Effector memory CD4-positive, alpha-beta T cell (primary cell): Measurements from ENCODE around the gene ZNF214.
"Not testable (repeated sequence)": the region's sequence is repeated elsewhere in the genome, so short reads cannot be mapped to it uniquely, and the experiment has no call there.

Source experiments
- DNase-seq, 3 donors: peaks; one replicate each; pipeline ENCODE4 v3.0.0-alpha.2; 2020
- H3K27ac ChIP-seq: 2 replicates; pipeline ENCODE4 v1.7.0; 2013; ENCODE audit warnings: mild to moderate bottlenecking, low read length, moderate library complexity; ENCODE audit not compliant: insufficient read depth, poor library complexity, severe bottlenecking
- H3K27me3 ChIP-seq: replicated peaks from 2 replicates; pipeline ENCODE4 v1.7.0; 2013; ENCODE audit warnings: mild to moderate bottlenecking, low read length; ENCODE audit not compliant: insufficient read depth, control insufficient read depth, poor library complexity, severe bottlenecking
- H3K36me3 ChIP-seq: 2 replicates; pipeline ENCODE4 v1.7.0; 2013; ENCODE audit warnings: mild to moderate bottlenecking, low read length, moderate library complexity; ENCODE audit not compliant: control insufficient read depth, insufficient read depth
- H3K4me1 ChIP-seq: 2 replicates; pipeline ENCODE4 v1.7.0; 2013; ENCODE audit warnings: low read length, mild to moderate bottlenecking; ENCODE audit not compliant: control insufficient read depth, insufficient read depth, poor library complexity, severe bottlenecking
- H3K4me3 ChIP-seq: 2 replicates; pipeline ENCODE4 v1.7.0; 2013; ENCODE audit warnings: low read length, low read depth, mild to moderate bottlenecking; ENCODE audit not compliant: insufficient read depth, poor library complexity, severe bottlenecking
- H3K9me3 ChIP-seq: 2 replicates; pipeline ENCODE4 v1.7.0; 2013; ENCODE audit warnings: mild to moderate bottlenecking, low read length, moderate library complexity; ENCODE audit not compliant: control insufficient read depth

Gene ZNF214

DNA sequence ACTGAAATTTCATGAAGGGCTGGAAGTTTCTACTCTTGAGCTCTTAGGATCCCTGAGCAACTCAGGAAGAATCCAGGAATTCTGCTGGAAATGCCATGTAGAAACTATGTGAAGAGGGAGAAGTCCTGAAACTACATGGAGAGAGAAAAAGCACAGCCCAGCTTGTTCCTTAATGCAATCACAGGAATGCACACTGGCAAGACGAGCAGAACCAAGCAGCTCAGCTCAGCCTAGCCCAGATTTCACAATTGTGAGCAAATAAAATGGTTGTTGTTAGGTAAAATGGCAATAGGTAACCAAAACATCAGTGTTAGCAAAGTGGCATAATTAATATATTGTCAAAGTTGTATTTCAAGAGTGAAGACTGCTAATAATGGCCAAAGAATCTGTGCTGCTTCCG lies 28.1 kb downstream of the ZNF214 start:
- Histone ChIP-seq H3K36me3 (no peaks in the 10 kb centered on the region), H3K4me1 (no peaks in the 10 kb centered on the region), H3K4me3 (no peak overlapping the region), H3K9me3 (no peaks in the 10 kb centered on the region), H3K27me3 (no peaks in the 10 kb centered on the region), H3K27ac (no peak overlapping the region)
- no peak for DNase-seq

DNA sequence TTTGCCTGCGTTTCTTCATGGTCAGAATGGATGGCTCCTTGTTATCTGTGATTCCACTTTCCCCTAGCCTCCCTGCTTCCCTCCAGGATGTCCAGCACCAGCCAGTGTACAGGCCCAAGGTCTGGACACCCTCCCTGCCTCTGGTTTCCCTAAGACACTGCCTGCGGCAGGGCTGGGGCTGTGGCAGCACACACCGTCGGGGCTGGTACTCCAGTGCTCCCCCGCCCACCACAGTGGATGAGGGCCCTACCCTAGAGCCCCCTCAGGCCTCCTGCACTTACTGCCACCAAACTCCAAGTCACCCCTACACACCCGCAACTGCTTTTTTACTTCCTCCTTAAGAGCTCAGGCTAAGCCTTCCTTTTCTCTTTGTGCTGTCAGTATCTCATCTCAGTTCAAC lies 28.9 kb downstream of the ZNF214 start:
- Histone ChIP-seq H3K4me1 (no peaks in the 10 kb centered on the region), H3K4me3 (no peak overlapping the region), H3K27ac (no peak overlapping the region), H3K36me3 (no peaks in the 10 kb centered on the region), H3K9me3 (no peaks in the 10 kb centered on the region), H3K27me3 (no peaks in the 10 kb centered on the region)
- DNase-seq = no peak

DNA sequence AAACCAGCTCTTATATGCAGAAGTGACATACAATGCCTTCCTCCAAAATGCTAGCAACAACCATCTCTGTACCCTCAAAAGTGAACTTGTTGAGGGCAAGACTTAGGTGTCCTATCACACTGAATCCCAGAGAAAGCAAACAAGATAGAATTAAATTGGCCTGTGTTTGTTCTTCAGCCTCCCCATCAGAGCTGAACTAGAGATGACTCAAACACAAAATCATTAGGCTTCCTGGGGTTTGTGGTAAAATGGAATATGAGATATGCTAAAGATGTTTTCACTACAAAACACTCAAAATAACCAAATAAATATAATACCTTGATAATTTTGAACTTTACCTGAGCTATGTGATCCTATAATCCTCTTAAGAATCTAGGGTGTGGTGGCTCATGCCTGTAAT lies 31.6 kb downstream of the ZNF214 start:
- no peak overlapping the region for H3K4me3 ChIP-seq
- DNase-seq = no peak

DNA sequence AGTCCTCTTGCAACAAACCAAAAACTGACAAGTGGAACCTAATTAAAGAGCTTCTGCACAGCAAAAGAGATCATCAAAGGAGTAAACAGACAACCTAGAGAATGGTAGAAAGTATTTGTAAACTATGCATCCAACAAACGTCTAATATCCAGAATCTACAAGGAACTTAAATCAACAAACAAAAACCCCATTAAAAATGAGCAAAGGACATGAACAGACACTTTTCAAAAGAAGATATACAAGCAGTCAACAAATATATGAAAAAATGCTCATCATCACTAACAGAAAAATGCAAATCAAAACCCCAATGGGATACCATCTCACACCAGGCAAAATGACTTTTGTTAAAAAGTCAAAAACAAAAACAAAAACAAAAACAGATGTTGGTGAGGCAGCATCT lies 33.7 kb downstream of the ZNF214 start:
- Histone ChIP-seq H3K4me3 (no peak overlapping the region), H3K36me3 (no peaks in the 10 kb centered on the region), H3K9me3 (no peaks in the 10 kb centered on the region), H3K27ac (no peak overlapping the region), H3K4me1 (no peaks in the 10 kb centered on the region), H3K27me3 (no peaks in the 10 kb centered on the region)
- DNase-seq = no peak

More for the DNA sequence above, 31.6 kb downstream of the ZNF214 start:
- Histone ChIP-seq H3K27me3 (no peaks in the 10 kb centered on the region), H3K4me1 (no peaks in the 10 kb centered on the region), H3K9me3 (no peaks in the 10 kb centered on the region), H3K36me3 (no peaks in the 10 kb centered on the region), H3K27ac (no peak overlapping the region)

DNA sequence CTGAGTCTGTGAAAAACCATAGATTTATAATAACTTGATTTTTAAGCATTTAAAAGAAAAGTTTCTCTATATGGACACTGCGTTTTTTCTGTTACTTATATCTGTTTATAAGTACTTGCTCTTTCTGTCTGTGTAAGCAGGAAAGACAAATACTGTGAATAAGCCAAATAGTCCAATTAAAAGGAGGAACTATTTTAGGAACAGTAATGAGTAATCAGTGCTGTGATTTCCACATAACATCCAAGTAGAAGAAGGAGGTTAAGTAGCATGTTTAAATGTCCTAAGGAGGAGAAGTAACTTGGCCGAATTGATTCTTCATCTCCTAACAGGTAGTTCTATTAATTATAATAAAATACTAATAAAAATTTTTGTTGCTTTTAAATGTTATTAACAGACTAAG lies 40.8 kb downstream of the ZNF214 start:
- no peak for DNase-seq
- Histone ChIP-seq H3K36me3 (no peaks in the 10 kb centered on the region), H3K9me3 (no peaks in the 10 kb centered on the region), H3K4me1 (no peaks in the 10 kb centered on the region), H3K4me3 (no peak overlapping the region), H3K27ac (no peak overlapping the region), H3K27me3 (no peaks in the 10 kb centered on the region)

DNA sequence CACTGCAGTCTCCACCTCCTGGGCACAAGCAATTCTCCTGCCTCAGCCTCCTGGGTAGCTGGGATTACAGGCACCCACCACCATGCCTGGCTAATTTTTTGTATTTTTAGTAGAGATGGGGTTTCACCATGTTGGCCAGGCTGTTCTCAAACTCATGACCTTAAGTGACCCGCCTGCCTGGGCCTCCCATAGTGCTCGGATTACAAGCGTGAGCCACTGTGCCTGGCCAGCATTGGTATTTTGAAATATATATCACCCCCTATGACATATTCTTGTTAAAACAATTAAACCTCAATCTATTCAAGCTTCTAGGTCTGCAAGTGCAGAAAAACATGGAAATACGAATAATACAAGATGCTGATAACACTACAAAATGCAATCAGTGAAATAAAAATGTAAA lies 50.3 kb downstream of the ZNF214 start:
- not testable (repeated sequence) for H3K4me3 ChIP-seq

DNA sequence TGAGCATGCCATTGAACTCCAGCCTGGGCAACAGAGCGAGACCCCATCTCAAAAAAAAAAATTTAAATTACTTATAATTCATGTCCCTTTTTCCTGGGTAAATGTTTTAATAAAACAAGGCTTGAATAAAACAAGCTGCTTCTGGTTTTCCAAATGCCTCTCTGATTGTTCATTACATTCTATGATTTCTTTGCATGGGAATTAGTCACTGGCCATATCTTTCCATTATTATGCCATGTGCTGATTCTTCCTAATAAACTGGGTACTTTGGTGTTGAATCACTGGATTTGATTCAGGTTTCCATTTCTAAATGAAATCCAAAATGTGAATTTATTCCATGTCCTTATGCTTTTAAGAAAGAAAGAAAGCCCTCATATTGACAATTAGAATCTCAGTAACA lies 51.3 kb downstream of the ZNF214 start:
- no peak for DNase-seq
- Histone ChIP-seq H3K4me3 (no peak overlapping the region), H3K9me3 (no peaks in the 10 kb centered on the region), H3K4me1 (no peaks in the 10 kb centered on the region), H3K27ac (no peak overlapping the region), H3K27me3 (no peaks in the 10 kb centered on the region), H3K36me3 (no peaks in the 10 kb centered on the region)

More for the DNA sequence above, 50.3 kb downstream of the ZNF214 start:
- not testable (repeated sequence) for H3K27me3 ChIP-seq, H3K27ac ChIP-seq, H3K36me3 ChIP-seq, H3K4me1 ChIP-seq, H3K9me3 ChIP-seq, DNase-seq

DNA sequence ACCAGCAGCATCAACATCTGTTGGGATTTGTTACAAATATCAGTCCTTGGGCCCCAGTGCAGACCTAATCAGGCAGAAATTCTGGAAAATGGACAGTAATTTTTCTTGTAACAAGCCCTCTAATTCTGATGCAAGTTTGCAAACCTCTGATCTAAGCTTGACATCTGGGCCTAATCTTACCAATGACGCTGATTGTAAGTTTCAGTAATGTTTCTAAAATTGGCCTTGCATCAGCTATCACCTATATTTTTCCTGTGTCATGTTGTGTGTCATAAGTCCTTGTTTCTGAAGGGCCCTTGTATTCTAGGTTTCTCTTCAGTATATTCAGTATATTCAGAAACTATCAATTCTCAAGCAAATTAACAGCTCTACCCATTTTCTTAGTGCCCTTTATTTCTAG lies 57.5 kb downstream of the ZNF214 start:
- Histone ChIP-seq H3K27ac (no peak overlapping the region), H3K4me3 (no peak overlapping the region), H3K36me3 (no peaks in the 10 kb centered on the region), H3K9me3 (no peaks in the 10 kb centered on the region), H3K4me1 (no peaks in the 10 kb centered on the region), H3K27me3 (no peaks in the 10 kb centered on the region)
- no peak for DNase-seq

DNA sequence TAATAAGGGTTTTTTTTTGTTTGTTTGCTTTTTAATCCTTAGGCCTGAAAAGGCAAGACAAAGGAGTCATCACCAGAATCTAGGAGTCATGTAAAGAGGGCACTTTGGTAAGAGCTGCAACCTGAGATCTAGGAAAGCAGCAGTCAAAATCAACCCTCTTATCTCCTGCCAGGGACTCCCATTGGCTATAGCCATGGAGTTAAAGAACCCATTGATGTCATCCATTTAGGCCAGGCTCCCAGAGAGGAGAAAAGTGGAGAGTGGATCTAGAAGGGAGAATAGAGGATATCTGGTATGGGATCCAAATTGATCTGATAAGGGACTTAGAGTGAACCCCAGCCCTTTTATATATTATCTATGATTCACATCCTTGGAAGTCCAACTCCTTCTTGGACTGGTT lies 58.0 kb downstream of the ZNF214 start:
- H3K36me3 ChIP-seq = no peaks in the 10 kb centered on the region
- no peak overlapping the region for H3K27ac ChIP-seq
- DNase-seq = no peak
- no peaks in the 10 kb centered on the region for H3K9me3 ChIP-seq
- H3K27me3 ChIP-seq = no peaks in the 10 kb centered on the region
- no peak overlapping the region for H3K4me3 ChIP-seq
- no peaks in the 10 kb centered on the region for H3K4me1 ChIP-seq

DNA sequence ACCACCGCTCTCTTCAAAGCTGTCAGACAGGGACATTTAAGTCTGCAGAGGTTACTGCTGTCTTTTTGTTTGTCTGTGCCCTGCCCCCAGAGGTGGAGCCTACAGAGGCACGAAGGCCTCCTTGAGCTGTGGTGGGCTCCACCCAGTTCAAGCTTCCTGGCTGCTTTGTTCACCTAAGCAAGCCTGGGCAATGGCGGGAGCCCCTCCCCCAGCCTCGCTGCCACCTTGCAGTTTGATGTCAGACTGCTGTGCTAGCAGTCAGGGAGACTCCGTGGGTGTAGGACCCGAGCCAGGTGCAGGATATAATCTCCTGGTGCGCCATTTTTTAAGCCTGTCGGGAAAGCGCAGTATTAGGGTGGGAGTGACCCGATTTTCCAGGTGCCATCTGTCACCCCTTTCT lies 65.9 kb downstream of the ZNF214 start:
- not testable (repeated sequence) for H3K4me3 ChIP-seq, H3K27ac ChIP-seq, H3K4me1 ChIP-seq, H3K27me3 ChIP-seq, DNase-seq, H3K36me3 ChIP-seq, H3K9me3 ChIP-seq
